Hematopoietic multipotent progenitor cell treated with erythropoietin and hydrocortisone succinate and interleukin-3 and kit ligand, for 17 days (in vitro differentiated cells): ENCODE measurements around the gene IQCH.

Source experiments
- DNase-seq: peaks from one replicate; pipeline ENCODE4 v3.0.0-alpha.2; 2015; ENCODE audit warnings: low spot score

The IQCH gene

DNA sequence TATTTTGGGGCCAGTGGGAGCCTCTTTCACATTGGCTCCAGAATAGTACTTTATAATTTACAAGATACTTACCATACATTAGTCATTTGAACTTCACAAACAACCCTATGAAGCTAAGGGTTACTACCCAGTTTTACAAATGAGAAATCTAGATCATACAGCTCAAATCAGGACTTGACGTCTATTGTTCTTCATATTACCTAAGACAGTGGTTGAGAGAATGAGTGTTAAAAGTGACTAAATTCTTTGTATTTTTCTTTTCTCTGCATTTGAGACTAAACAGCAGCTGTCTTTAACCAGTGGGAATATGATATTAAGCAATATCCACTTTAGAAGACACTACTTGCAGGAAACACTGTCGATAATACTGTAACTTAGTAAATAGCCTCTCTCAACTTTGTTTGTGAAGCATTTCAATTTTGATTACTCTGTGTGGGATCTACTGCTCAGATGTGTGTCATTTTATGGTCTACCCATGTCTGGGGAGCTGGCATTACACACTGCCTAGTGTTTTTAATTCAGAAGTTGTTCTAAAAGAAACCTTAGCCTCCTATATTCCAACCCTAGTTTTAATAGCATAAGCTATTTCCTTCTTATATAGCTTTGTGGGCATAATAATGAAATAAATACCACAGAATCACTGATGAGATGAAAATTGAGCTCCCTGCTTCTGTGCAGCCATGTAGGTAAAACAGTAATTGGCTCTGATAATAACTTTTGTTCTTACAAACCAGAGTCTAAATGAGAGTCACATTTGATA is 45.9 kb downstream of the IQCH start:
- DNase-seq, result no peak

DNA sequence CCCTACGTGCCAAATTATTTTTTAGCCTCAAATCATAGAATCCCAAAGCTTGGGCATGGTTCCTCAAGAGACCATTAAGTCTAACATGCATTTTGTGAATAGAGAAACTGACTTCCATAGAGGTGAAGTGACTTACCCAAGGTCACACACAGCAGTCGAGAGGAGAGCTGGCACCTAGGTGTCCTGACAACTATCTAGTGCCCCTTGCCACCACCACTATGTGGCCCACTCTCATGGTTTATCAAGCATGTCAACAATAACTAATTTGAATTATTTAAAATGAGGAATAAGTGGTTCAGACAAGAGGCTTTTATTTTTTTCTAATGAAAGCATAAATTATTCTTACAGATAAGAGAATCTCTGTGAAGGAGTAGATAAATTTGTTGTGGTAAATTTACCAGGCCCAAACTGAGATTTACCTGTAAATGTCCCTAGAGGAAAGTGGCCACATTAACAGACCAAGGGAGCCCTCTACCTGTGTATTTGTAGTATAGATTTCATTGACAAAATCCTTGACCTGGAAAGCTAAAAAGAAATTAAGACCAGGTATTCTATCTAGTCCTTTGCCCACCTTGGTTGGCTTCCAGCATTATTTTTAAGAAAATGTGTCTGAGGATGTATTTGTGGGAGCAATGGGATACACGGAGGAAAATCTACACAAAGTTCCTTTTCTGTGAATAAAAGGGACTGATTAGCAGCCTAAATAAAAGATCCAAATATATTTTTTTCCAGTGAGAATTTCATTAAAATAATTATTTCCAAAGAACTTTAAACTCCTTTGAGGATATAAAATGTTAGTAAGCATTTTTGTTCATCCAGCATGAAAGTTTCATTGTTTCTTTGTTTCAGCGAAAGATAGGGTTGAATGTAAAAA is 49.1 kb downstream of the IQCH start:
- DNase-seq, result peak; percentile 26

- no peak for DNase-seq
Measured at GRCh38 chr15:67304778-67305177, 50.2 kb downstream of the IQCH start.

GRCh38 chr15:67305506-67305905 is 50.9 kb downstream of the IQCH start:
- no peak for DNase-seq

DNA sequence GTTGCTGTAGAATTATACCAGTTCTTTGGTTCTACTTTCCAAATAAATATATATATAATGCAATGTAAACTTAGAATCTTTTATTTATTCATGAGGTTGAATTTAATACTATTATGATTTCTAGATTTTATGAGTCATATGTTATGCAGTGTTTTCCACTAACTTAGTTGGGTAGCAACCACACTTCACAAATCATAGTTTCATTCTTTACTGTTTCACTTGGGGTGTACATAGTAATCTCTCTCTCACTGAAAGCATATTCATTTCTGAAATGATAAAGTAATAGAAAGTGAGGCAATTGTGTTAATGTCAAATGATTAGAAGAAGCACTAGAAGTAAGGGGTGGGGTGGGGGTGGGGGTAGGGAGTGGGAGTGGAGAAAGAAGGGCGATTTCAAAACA is 52.6 kb downstream of the IQCH start:
- no peak for DNase-seq

GRCh38 chr15:67307889-67308597 is 53.5 kb downstream of the IQCH start:
- no peak for DNase-seq

DNA sequence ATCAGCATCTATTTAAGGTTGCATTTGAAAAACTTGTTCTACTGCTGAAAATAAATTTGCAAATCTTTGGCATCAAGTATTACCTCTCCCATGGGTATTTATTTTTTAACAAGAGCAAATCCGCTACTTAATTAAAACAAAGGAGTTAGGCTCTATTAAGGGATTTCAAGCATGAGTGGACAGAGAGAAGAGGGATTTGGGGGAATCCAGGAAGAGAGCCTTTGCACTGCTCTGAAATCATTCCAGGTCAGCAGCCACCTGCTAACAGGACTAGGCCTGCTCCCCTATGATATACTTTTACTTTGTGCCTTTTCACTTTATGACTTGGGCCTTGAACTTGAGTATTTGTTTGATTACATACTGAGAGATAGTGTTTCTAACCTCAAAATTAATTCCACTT is 57.1 kb downstream of the IQCH start:
- no peak for DNase-seq

DNA sequence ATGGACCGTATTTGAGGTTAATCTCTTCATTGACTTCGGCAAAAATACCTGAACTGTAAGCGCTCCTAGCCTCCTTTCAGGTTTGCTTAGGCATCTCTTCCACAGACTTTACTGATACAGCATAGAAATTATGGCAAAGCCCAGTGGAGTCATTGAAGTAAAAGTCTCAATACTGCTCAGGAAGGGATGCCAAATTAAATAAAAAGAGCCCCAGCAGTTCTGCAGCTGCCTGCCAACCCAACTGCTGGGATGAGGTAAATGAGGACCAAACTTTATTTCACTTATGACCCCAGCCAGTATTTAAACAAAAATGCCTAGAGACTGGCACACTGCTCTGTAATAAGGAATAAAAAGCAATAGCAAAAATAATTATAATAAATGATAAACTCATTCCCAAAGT is 65.4 kb downstream of the IQCH start:
- no peak for DNase-seq

DNA sequence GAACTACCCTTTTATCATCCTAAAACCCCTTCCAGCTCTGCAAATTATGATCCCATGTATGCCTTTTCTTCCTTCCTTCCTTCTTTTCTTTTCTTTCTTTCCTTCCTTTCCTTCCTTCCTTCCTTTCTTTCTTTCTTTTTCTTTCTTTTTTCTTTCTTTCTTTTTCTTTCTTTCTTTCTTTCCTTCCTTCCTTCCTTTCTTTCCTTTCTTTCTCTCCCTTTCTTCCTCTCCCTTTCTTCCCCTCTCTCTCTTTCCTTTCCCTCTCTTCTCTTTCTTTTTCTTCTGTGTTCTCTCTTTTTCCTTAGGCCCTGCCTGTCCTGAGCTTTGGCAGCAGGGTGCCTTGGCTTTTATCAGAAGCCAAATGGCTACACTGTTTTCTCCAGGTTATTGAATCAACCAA is 66.8 kb downstream of the IQCH start:
- DNase-seq, result no peak

DNA sequence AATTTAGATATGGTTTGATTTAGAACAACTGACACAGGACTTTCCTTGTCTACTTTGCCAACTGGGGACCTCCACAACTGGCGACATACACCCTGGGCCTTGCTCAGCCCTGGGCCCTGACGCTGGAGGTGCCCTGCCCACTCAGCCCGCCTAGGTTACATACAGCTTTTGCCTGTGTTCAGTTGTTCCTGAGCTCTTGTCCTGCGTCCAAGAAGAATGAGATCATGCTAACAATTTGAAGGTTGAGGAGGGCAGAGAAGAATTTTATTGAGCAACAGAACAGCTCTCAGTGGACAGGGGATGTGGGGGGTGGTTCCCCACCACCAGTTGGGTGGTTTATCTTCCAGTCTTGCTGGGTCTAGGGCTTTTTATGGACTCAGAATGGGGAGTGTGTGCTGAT is 67.9 kb downstream of the IQCH start:
- no peak for DNase-seq

GRCh38 chr15:67327312-67327711 is 72.7 kb downstream of the IQCH start:
- DNase-seq, result no peak

DNA sequence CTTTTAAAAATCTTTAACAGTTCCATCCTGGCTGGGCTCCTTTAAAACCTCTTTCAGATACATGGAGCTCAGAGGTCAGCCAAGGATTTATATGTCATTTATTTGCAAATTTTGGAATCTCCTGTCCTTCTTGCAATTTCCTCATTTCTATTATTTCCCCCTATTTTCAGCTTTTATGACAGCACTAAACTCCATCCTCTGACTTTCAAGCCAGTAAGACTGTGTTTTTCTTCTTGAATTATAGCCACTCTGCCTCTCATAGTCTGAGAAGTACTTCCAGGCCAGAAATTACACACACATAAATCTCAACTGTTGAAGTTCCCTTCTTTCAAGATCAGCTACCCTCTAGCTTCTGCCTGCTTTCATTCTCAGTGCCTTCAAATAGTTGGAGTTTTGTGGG is 73.2 kb downstream of the IQCH start:
- DNase-seq, result no peak

DNA sequence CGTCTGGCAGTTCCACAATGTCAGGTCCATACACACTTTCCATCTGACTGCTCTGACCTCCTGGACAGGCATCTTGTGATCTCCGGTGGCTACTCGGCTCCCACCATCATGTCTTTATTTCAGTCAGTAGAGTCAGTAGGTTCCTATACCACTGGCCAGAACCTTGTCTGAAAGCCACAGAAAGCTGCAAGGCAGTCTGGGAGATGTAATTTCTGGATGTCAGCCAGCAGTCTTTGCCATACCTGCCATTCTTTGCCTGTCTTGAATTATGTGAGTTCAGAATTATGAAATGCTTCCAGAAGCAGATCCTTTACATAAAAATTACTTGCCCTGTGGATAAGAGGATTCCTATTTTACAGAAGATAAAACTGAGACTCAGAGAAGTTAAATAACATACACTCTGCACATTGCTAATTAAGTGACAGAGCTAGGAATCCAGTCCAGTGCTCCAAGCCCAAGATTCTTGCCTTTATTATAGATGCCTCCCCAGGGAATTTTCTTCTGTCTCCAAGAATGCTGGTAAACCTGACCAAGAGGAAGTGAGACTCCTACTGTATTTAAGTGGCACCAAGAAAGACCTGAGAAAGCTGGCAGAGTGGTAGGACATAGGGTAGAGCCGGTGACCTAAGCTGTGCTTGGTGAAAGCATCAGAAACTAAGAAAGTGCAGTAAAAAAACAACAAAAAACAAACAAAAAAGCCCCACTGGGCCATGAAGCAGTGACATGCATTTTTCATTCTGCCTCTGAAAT is 75.6 kb downstream of the IQCH start:
- DNase-seq, result no peak

DNA sequence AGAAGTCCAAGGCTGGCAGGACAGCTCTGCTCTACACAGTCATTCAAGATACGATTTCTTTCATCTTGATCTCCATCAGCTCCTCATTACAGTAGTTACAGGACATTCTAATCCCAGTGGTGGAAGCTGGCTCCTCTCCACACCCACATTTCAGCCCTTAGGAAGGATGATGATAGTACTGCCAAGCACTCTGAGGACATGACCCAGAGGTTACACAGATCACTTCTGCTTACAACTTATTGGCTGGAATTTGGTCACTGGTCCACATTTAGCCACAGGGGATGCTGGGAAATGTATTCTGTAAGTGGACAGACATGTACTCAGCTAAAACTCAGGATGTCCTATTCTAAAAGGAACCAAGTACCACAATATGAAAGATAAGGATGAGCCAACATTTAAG is 77.1 kb downstream of the IQCH start:
- no peak for DNase-seq

GRCh38 chr15:67335026-67335425 is 80.4 kb downstream of the IQCH start:
- DNase-seq, result no peak

- DNase-seq, result no peak
Measured at GRCh38 chr15:67335534-67336222, 81.1 kb downstream of the IQCH start.

DNA sequence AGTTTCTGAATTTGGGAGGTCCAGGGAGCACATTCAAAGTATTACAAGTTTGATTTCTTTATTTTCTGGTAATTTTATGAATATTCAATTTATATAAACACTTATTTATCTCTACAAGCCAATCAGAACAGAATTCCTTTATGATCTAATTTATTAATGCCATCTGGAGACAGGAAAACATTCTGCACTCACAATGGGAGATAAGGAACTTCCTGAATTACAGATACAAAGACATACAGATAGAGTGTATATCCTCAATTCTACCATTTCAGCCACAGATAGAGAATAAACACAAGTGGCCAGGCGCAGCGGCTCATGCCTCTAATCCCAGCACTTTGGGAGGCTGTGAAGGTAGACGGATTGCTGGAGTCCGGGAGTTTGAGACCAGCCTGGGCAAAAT is 86.0 kb downstream of the IQCH start:
- DNase-seq, result no peak

- DNase-seq, result no peak
Measured at GRCh38 chr15:67341539-67341938, 87.0 kb downstream of the IQCH start.

GRCh38 chr15:67343206-67343605 is 88.6 kb downstream of the IQCH start:
- no peak for DNase-seq

GRCh38 chr15:67349634-67350033 is 95.0 kb downstream of the IQCH start:
- DNase-seq, result no peak

DNA sequence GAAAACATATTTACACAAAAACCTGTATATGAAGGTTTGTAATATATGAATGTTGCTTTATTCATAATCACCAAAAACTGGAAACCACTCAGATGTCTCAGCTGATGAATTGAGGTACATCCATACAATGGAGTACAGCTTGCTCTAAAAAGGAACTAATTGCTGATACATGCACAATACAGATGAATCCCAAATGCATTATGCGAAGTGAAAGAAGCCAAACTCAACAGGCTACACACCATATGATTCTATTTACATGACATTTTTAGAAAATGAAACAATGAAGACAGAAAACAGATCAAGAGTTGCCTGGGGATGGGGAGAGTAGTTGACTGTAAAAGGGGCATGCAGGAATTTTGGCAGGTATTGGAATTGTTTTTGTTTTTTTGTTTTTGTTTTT is 95.5 kb downstream of the IQCH start:
- DNase-seq, result no peak

- no peak for DNase-seq
Measured at GRCh38 chr15:67358391-67358790, 103.8 kb downstream of the IQCH start.
